Vagina (tissue), 2 donors: Measurements from ENCODE around the gene CCDC102A. TPM values are rescaled to one million over a fixed set of nuclear protein-coding genes. Genes with fewer than 3 reads are reported as not detected.

ENCODE experiments used
- DNase-seq, 2 donors: peaks; one replicate each; pipeline ENCODE4 v3.0.0-alpha.2; 2017; ENCODE audit errors: extremely low spot score in 2 of 2
- H3K27ac ChIP-seq: fragments of 200-600 bp; sonication (generic); one replicate; pipeline ENCODE4 v1.5.1; 2019
- H3K27me3 ChIP-seq: fragments of 200-600 bp; sonication (generic); one replicate; pipeline ENCODE4 v1.5.1; 2019
- H3K36me3 ChIP-seq, 2 donors: fragments of 200-600 bp; sonication (generic); one replicate each; pipeline ENCODE4 v1.5.1; 2017 to 2019
- H3K4me1 ChIP-seq: fragments of 200-600 bp; sonication (generic); one replicate; pipeline ENCODE4 v1.5.1; 2019
- H3K4me3 ChIP-seq, 2 donors: fragments of 200-600 bp; sonication (generic); 1 replicate in 1 of 2; 2 replicates in 1 of 2; pipeline ENCODE4 v1.5.1; 2016 to 2019
- H3K9me3 ChIP-seq: fragments of 200-600 bp; sonication (generic); one replicate; pipeline ENCODE4 v1.5.1; 2019
- CTCF ChIP-seq, 3 experiments: fragments of 450-650 bp in 2 of 3; fragments of 200-600 bp in 1 of 3; sonication (generic) in 1 of 3; IDR thresholded peaks; one replicate each; pipeline ENCODE4 v1.5.1; 2017 to 2019; ENCODE audit warnings: antibody characterized with exemption in 3 of 3, mild to moderate bottlenecking in 2 of 3, moderate library complexity in 2 of 3
- POLR2A ChIP-seq, 2 donors: fragments of 450-650 bp; IDR thresholded peaks; one replicate each; pipeline ENCODE4 v1.6.1; 2017; ENCODE audit warnings: antibody characterized with exemption in 2 of 2, mild to moderate bottlenecking in 2 of 2, moderate library complexity in 2 of 2
- POLR2AphosphoS5 ChIP-seq, 2 donors: sonication (generic); formaldehyde crosslinking; IDR thresholded peaks; one replicate each; pipeline ENCODE4 v1.9.0; 2017; ENCODE audit warnings: antibody characterized with exemption in 2 of 2, mild to moderate bottlenecking in 2 of 2, low read depth in 1 of 2; ENCODE audit not compliant: insufficient read depth in 1 of 2
- intact Hi-C: fragments of 100-400 bp; cut with DNase I; formaldehyde crosslinking; loops from one replicate; pipeline ENCODE4 v1.15.1; 2023
- total RNA-seq: library from RNA; depleted of rRNA; stranded (reverse); fragments of >200 nt; gene quantifications from one replicate; pipeline ENCODE4 v1.2.3, GENCODE V29; 2016

Gene CCDC102A
- total RNA-seq, 1 donor from 2014 or later = 22.1 TPM

- Histone ChIP-seq H3K27me3 (no peaks in the 10 kb centered on the region), H3K27ac (no peak overlapping the region), H3K4me1 (no peaks in the 10 kb centered on the region), H3K36me3 (no peaks in the 10 kb centered on the region), H3K4me3 (no peak overlapping the region), H3K9me3 (no peaks in the 10 kb centered on the region)
- DNase-seq = no peak
- no peak for TF ChIP-seq POLR2A (IDR thresholded peaks at IDR 0.05)
- no peak for TF ChIP-seq CTCF (IDR thresholded peaks at IDR 0.05)
- TF ChIP-seq POLR2AphosphoS5 (IDR thresholded peaks at IDR 0.05; ENCODE audit: insufficient read depth in 1 of 2, low read depth in 1 of 2) = no peak
- intact Hi-C loops = no loop called here
These were observed 31.2 kb downstream of the CCDC102A start for GRCh38 chr16:57505169-57505568.

GRCh38 chr16:57504491-57504890, 31.9 kb downstream of the CCDC102A start:
- TF ChIP-seq CTCF (IDR thresholded peaks at IDR 0.05) (no peak), POLR2A (IDR thresholded peaks at IDR 0.05) (no peak), POLR2AphosphoS5 (IDR thresholded peaks at IDR 0.05; ENCODE audit: insufficient read depth in 1 of 2, low read depth in 1 of 2) (no peak)
- intact Hi-C loops = no loop called here
- no peaks in the 10 kb centered on the region for H3K27me3 ChIP-seq
- H3K4me3 ChIP-seq = no peak overlapping the region
- no peaks in the 10 kb centered on the region for H3K4me1 ChIP-seq
- no peak for DNase-seq
- no peaks in the 10 kb centered on the region for H3K36me3 ChIP-seq
- H3K27ac ChIP-seq = no peak overlapping the region
- no peaks in the 10 kb centered on the region for H3K9me3 ChIP-seq

- no peaks in the 10 kb centered on the region for H3K4me1 ChIP-seq
- no peak overlapping the region for H3K27ac ChIP-seq
- no peak for TF ChIP-seq POLR2A (IDR thresholded peaks at IDR 0.05)
- no peak for TF ChIP-seq CTCF (IDR thresholded peaks at IDR 0.05)
- no peak for TF ChIP-seq POLR2AphosphoS5 (IDR thresholded peaks at IDR 0.05; ENCODE audit: insufficient read depth in 1 of 2, low read depth in 1 of 2)
- H3K4me3 ChIP-seq = no peak overlapping the region
- no peaks in the 10 kb centered on the region for H3K9me3 ChIP-seq
- intact Hi-C loops = no loop called here
- no peaks in the 10 kb centered on the region for H3K27me3 ChIP-seq
- no peaks in the 10 kb centered on the region for H3K36me3 ChIP-seq
- no peak for DNase-seq
These were observed 32.4 kb downstream of the CCDC102A start for GRCh38 chr16:57504001-57504400.

GRCh38 chr16:57503366-57503765, 33.0 kb downstream of the CCDC102A start:
- intact Hi-C loops = no loop called here
- Histone ChIP-seq H3K4me3 (no peak overlapping the region), H3K27me3 (no peaks in the 10 kb centered on the region), H3K27ac (no peak overlapping the region), H3K9me3 (no peaks in the 10 kb centered on the region), H3K36me3 (no peaks in the 10 kb centered on the region), H3K4me1 (no peaks in the 10 kb centered on the region)
- no peak for DNase-seq
- TF ChIP-seq POLR2A (IDR thresholded peaks at IDR 0.05) (no peak), CTCF (IDR thresholded peaks at IDR 0.05) (no peak), POLR2AphosphoS5 (IDR thresholded peaks at IDR 0.05; ENCODE audit: insufficient read depth in 1 of 2, low read depth in 1 of 2) (no peak)

GRCh38 chr16:57502048-57502775, 34.2 kb downstream of the CCDC102A start:
- Histone ChIP-seq H3K27ac (no peak overlapping the region), H3K27me3 (no peaks in the 10 kb centered on the region), H3K4me1 (no peaks in the 10 kb centered on the region), H3K4me3 (no peak overlapping the region), H3K36me3 (no peaks in the 10 kb centered on the region), H3K9me3 (no peaks in the 10 kb centered on the region)
- intact Hi-C loops = no loop called here
- DNase-seq = no peak
- TF ChIP-seq POLR2A (IDR thresholded peaks at IDR 0.05) (no peak), POLR2AphosphoS5 (IDR thresholded peaks at IDR 0.05; ENCODE audit: insufficient read depth in 1 of 2, low read depth in 1 of 2) (no peak), CTCF (IDR thresholded peaks at IDR 0.05) (no peak)
